Kidney (tissue), 14 donors: ENCODE data around the gene ADSS1. TPM values are rescaled to one million over a fixed set of nuclear protein-coding genes. Genes with fewer than 3 reads are reported as not detected.

Source experiments
- DNase-seq, 5 donors: peaks; one replicate each; pipeline ENCODE4 v3.0.0-alpha.2; 2013 to 2020
- FAIRE-seq: peaks from 2 replicates; lab custom pipeline; 2012; peaks lifted over from hg19 to GRCh38; lab: Jason Lieb, UNC
- H3K27ac ChIP-seq, 2 donors: one replicate each; pipeline ENCODE4 v1.7.0; 2013; ENCODE audit warnings: low read depth in 2 of 2, low read length in 2 of 2, inconsistent platforms in 1 of 2
- H3K27me3 ChIP-seq: one replicate; pipeline ENCODE4 v1.7.1; 2013; ENCODE audit warnings: low read length, inconsistent platforms; ENCODE audit not compliant: control insufficient read depth, insufficient read depth
- H3K36me3 ChIP-seq, 3 donors: one replicate each; pipeline versions ENCODE4 v1.7.0 to v1.7.1; 2013; ENCODE audit warnings: low read length in 3 of 3, control low read depth in 1 of 3, inconsistent platforms in 1 of 3; ENCODE audit not compliant: insufficient read depth in 3 of 3, control insufficient read depth in 2 of 3
- H3K4me1 ChIP-seq, 3 donors: one replicate each; pipeline versions ENCODE4 v1.7.0 to v1.7.1; 2013; ENCODE audit warnings: low read length in 3 of 3, inconsistent platforms in 1 of 3, low read depth in 1 of 3; ENCODE audit not compliant: control insufficient read depth in 2 of 3, insufficient read depth in 2 of 3
- H3K4me3 ChIP-seq, 3 donors: one replicate each; pipeline versions ENCODE4 v1.7.0 to v1.8.1; 2013; ENCODE audit warnings: low read length in 3 of 3, control low read depth in 1 of 3, inconsistent platforms in 1 of 3
- H3K9ac ChIP-seq, 3 donors: one replicate each; pipeline versions ENCODE4 v1.7.0 to v1.7.1; 2013; ENCODE audit warnings: low read length in 3 of 3, control low read depth in 1 of 3, inconsistent platforms in 1 of 3
- H3K9me3 ChIP-seq, 3 donors: one replicate each; pipeline versions ENCODE4 v1.7.0 to v1.7.1; 2013; ENCODE audit warnings: low read length in 3 of 3, control low read depth in 1 of 3, inconsistent platforms in 1 of 3; ENCODE audit not compliant: control insufficient read depth in 2 of 3, insufficient read depth in 1 of 3
- CTCF ChIP-seq: IDR thresholded peaks from 3 replicates; pipeline ENCODE4 v1.5.1; 2012; ENCODE audit warnings: mild to moderate bottlenecking, moderate library complexity, borderline replicate concordance; ENCODE audit not compliant: insufficient read depth; ENCODE audit errors: extremely low read depth
- intact Hi-C: fragments of 100-400 bp; cut with DNase I; formaldehyde crosslinking; loops from one replicate; pipeline ENCODE4 v1.11.1; 2022
- polyA plus RNA-seq: library from polyadenylated mRNA; stranded (reverse); fragments of 350-450 nt; fragmentation: Illumina TruSeq; extraction: RNeasy Lipid Tissue Mini Kit (QIAGEN cat#74804); gene quantifications from one replicate; pipeline ENCODE4 v1.2.3, GENCODE V29; 2014; ENCODE audit warnings: low read depth, low replicate concordance; ENCODE audit not compliant: insufficient read depth
- total RNA-seq: library from RNA; stranded (reverse); fragmentation: NEBNext Ultra II Directional; extraction: Animal tissue kit (Norgen Biotek cat#: 25700); gene quantifications from one replicate; pipeline ENCODE4 v1.2.1, GENCODE V29; 2021
- donor health status: control.
- donor health status: control.
- donor health status: control.
- donor health status: control.
- donor health status: control.
- donor health status: DM: yes; HTN: yes; CAD: no.
- donor health status: Normal renal cell carcinoma (clear cell type).

The ADSS1 gene
- total and polyA plus RNA-seq, 2 donors from 2014 or later = 7.5 to 16.5 TPM

GRCh38 chr14:104695660-104696000 is 28.4 kb upstream of the ADSS1 start:
- intact Hi-C loops = no loop called here
- H3K4me1 ChIP-seq = peaks cover 0 to 36% (median 3%) of the 10 kb centered on the region in 3 donors
- peak overlapping the region in 1 of 2 donors; percentile 13 for H3K27ac ChIP-seq

GRCh38 chr14:104696671-104697316 is 27.2 kb upstream of the ADSS1 start:
- no peak for DNase-seq
- Histone ChIP-seq H3K27me3 (no peaks in the 10 kb centered on the region), H3K27ac (no peak overlapping the region), H3K4me1 (peaks cover 0 to 27% (median 0%) of the 10 kb centered on the region in 3 donors), H3K9me3 (no peaks in the 10 kb centered on the region), H3K4me3 (no peak overlapping the region), H3K36me3 (no peaks in the 10 kb centered on the region), H3K9ac (no peak overlapping the region)
- FAIRE-seq = no peak
- no peak for TF ChIP-seq CTCF
- intact Hi-C loops = no loop called here

More at GRCh38 chr14:104695660-104696000, 28.4 kb upstream of the ADSS1 start:
- DNase-seq (peak in 1 of 5 donors; percentile 36), FAIRE-seq (no peak)
- Histone ChIP-seq H3K27me3 (no peaks in the 10 kb centered on the region), H3K9me3 (no peaks in the 10 kb centered on the region), H3K9ac (no peak overlapping the region), H3K4me3 (no peak overlapping the region), H3K36me3 (no peaks in the 10 kb centered on the region)
- TF ChIP-seq CTCF = no peak

- FAIRE-seq = no peak
- H3K4me1 ChIP-seq = peaks cover 0 to 27% (median 0%) of the 10 kb centered on the region in 3 donors
- no peak for TF ChIP-seq CTCF
These were observed 26.7 kb upstream of the ADSS1 start for GRCh38 chr14:104697317-104697703.

More at GRCh38 chr14:104697317-104697703, 26.7 kb upstream of the ADSS1 start:
- Histone ChIP-seq H3K27ac (no peak overlapping the region), H3K4me3 (no peak overlapping the region), H3K9ac (no peak overlapping the region), H3K9me3 (no peaks in the 10 kb centered on the region), H3K27me3 (no peaks in the 10 kb centered on the region), H3K36me3 (no peaks in the 10 kb centered on the region)
- DNase-seq = no peak
- intact Hi-C loops = no loop called here
